HG02943 (cell line): Measurements from ENCODE around the gene AFAP1.
"Not testable (repeated sequence)": the region's sequence is repeated elsewhere in the genome, so short reads cannot be mapped to it uniquely, and the experiment has no call there.

Experiments used
- ATAC-seq: cut with Tn5 transposase; IDR thresholded peaks from one replicate; pipeline ENCODE4 v1.9.1; 2021; ENCODE audit warnings: mild to moderate bottlenecking, low read depth, moderate library complexity; ENCODE audit not compliant: unreplicated experiment

AFAP1 gene

DNA sequence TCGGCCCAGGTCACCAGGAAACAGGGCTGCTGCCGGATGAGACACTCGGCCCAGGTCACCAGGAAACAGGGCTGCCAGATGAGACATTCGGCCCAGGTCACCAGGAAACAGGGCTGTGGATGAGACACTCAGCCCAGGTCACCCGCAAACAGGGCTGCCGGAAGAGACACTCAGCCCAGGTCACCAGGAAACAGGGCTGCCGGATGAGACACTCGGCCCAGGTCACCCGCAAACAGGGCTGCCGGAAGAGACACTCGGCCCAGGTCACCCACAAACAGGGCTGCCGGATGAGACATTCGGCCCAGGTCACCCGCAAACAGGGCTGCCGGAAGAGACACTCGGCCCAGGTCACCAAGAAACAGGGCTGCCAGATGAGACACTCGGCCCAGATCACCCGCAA, 21.5 kb downstream of the AFAP1 start:
- ATAC-seq: not testable (repeated sequence)

DNA sequence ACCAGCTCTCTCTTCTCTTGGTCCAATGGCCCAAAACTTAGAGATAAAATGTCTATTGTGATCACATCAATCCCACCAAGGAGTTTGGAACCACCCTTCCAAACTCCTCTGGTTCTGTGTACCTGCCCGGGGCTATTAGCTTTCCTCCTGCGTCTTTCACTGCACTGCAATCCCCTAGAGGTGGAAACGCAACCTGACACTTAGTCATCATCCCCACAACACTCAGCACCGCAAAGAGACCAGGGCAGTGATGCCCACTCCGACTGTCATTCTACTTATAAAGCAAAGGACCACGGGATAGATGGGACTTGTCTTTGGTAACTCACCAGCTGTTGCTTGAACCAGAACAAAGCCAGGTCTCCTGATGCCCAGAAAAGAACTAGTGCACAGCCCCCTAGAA, 22.0 kb downstream of the AFAP1 start:
- no peak for ATAC-seq

DNA sequence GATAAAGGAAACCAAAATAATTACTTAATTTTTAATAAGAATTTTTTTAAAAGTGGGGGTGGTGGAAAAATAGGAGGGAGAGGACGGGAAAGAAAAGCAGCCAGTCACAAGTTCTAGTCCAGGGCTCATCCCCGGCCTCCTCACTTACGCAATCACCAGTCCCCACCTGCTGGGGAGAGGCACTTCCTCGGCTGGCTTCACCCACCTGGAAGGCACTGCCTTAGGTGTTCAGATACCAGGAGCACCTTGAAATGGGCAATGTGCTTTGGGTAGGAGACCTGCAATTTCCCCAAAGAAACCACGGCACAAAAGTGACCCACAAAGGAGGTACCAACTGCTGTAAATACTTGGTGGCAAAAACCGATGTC, 23.8 kb downstream of the AFAP1 start:
- no peak for ATAC-seq

DNA sequence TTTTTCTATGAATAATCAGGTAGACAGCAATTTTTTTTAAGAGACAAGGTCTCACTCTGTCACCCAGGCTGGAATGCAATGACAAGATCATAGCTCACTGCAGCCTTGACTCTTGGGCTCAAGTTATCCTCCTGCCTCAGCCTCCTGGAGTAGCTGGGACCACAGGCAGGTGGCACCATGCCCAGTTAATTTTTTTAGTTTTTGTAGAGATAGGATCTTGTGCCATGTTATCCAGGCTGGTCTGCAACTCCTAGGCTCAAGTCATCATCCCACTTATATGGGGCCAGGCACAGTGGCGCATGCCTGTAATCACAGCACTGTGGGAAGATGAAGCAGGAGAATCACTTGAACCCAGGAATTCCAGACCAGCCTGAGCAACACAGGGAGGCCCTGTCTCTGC, 26.8 kb downstream of the AFAP1 start:
- ATAC-seq: no peak

DNA sequence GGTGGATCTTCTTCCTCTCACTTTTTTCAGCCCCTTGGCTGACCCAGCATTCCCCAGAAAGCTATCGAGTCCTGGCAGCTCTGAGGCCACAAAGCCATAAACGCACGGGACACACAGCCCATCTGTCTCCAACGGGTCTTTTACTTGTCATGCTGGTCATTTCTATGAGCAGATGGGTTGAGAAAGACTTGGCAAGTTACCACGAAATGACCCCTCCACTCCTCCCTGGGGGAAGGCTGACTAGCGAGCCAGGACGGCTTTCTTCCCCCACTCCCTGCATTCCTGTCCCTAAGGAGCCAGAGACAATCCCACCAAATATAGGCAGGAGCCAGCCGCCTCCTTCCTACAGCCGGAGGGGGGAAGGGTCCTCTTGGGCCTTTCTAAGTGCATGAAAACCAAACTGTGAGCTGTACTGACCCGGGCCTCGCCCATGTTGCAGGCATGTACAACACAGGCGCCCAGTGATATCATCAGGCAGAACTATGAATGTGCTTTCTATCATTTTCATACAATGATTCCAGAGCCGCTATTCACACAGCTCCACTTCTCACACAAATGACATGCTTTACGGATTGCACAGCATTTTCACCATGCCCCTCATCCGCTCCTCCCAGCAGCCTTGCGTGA, 28.6 kb downstream of the AFAP1 start:
- no peak for ATAC-seq

- no peak for ATAC-seq
Measured at GRCh38 chr4:7910263-7910896, 29.3 kb downstream of the AFAP1 start.

DNA sequence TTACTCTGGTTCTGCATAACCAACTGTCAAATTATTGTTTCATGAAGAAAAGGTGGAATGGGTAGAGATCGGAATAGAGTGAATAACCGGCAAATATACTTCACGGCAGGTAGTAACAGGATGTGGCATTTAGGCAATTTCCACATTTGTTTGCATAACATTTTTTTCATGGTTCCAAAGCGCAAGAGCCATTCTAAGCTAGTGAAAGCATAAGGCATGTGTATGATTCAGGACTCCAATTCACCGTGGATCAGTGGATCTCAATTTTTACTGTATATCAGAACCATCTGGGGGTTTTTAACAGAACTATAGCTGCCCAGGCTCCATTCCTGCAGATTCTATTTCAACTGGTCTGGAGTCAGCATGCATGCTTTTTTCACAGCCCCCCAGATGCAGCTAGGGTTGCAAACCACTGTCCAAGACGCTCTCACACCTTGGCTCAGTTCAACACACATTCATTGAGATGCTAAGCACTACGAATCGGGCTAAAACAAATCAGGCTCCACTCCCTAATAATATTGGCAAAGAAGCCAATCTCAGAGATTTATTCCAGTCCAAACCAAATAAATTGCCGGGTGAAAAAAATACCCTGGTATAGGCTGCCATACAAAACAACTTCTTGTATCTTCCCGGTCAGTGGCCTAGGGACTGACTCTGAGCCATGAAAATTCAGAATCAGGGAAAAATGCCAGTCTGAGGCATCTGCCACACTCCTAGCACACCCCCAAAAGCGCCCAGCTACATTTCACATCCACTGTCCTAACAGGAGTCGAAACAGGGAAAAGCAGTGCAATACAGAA, 30.0 kb downstream of the AFAP1 start:
- no peak for ATAC-seq

DNA sequence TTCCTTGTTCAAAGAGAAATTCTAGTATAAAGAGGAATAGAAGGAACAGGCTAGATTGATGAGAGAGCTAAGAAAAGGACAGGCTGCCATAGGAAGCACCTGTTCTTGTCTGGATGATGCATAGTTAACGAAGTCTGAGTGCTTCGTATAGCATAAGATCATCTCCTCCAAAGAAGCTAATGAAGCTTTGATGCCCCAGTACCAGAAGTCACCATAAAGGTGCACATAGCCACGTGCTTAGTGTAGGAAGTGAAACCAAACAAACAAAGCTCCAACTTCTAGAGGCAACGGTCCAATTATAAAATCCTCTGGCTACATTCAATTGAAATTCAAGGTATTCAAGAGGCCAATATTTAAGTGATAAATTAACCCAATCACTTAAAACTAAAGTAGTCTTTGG, 31.0 kb downstream of the AFAP1 start:
- no peak for ATAC-seq

GRCh38 chr4:7907142-7907541, 32.5 kb downstream of the AFAP1 start:
- no peak for ATAC-seq

GRCh38 chr4:7906171-7906701, 33.4 kb downstream of the AFAP1 start:
- no peak for ATAC-seq

- no peak for ATAC-seq
Measured at GRCh38 chr4:7904952-7905915, 34.4 kb downstream of the AFAP1 start.

GRCh38 chr4:7903791-7904516, 35.7 kb downstream of the AFAP1 start:
- no peak for ATAC-seq

GRCh38 chr4:7902826-7903225, 36.8 kb downstream of the AFAP1 start:
- ATAC-seq: no peak

- ATAC-seq: no peak
Measured at GRCh38 chr4:7902101-7902553, 37.5 kb downstream of the AFAP1 start.

- no peak for ATAC-seq
Measured at GRCh38 chr4:7901311-7901885, 38.3 kb downstream of the AFAP1 start.

DNA sequence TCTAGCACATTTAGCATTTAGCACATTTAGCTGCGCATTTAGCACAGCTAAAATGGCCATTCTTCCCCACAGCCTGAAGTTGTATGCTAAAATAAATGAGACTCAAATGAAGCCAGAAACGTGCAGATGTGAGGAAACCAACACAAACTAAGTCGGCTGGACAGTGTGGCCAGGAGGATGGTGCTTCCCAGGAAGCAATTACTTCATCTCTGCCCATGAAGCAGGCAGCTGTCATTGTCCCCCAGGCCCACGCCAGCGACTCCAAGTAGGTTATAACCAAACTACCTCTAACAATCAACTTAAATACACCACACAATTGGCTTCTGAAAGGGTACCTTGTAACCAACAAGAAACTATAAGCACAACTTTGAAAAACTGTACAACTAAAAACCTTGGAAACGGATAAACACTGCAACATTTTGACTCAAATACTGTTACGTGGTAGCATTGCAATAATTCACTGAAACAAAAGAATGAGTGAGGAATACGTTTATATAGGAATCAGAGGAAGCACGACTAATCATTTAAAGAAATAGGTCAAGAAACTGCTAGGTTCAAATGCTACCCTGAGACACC, 39.2 kb downstream of the AFAP1 start:
- no peak for ATAC-seq

DNA sequence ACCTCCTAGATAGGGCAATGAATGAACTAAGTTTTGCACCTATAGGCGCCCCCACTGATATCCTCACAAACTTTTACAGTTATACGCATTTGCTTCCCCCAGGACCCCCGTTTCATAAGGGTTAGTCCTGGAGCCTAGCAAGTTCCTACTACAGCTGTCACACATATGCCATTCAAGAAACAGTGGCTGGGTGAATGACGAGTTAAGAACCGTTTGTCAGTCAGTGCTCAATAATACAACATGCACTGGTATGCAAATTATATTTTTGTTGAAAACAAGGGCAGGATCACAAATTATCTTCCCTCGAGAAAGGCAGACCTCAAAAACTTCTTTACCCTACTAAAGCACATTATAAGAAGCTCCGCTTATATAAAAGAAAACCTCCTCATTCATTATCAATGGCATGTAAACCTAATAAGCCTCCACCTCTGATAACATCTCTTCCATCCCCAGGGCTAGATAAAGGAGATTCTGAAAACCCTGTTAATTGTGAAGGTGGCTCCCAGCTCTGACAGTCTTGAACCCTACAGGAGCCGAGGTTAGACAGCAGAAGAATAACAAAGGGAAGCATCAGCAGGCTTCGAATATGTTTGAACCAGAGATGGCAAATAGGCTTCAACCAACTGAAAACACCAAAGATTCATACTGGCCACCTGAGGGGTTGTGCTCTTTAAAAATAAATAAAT, 40.3 kb downstream of the AFAP1 start:
- ATAC-seq: no peak

DNA sequence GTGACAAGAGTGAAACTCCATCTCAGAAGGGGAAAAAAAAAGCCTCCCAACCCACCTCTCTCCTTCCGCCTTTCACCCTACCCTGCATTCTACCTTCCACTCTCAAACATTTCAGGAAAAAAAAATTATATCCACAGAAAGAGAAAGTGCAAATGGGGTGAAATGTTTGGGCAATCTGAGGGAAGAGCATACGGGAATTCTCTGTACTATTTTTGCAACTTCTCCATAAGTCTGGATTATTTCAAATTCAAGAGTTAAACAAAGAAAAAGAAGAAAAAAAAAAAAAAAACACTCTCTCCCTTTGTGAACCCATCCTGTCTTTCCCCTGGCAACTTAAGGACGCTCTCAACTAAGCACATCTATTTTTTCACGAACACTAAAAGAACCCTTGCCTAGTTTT, 41.3 kb downstream of the AFAP1 start:
- ATAC-seq: no peak
